Fibroblast of mammary gland (primary cell): Measurements from ENCODE around the gene INSM1.

Experiments used
- DNase-seq: peaks from one replicate; pipeline ENCODE4 v3.0.0-alpha.2; 2010; ENCODE audit warnings: low read depth
- H3K4me3 ChIP-seq: 2 replicates; pipeline ENCODE4 v1.5.1; 2011; ENCODE audit warnings: low read depth, mild to moderate bottlenecking, low read length, moderate library complexity; ENCODE audit not compliant: control insufficient read depth
- TF ChIP-seq, protein P1 (sequence below): conservative IDR thresholded peaks from 2 replicates; pipeline ENCODE4 v1.5.1; 2011; ENCODE audit warnings: low read depth, low read length, inconsistent platforms; ENCODE audit not compliant: control insufficient read depth, insufficient read depth

Gene INSM1

GRCh38 chr20:20393207-20394120 is 25.6 kb downstream of the INSM1 start:
- TF ChIP-seq, protein P1, sequence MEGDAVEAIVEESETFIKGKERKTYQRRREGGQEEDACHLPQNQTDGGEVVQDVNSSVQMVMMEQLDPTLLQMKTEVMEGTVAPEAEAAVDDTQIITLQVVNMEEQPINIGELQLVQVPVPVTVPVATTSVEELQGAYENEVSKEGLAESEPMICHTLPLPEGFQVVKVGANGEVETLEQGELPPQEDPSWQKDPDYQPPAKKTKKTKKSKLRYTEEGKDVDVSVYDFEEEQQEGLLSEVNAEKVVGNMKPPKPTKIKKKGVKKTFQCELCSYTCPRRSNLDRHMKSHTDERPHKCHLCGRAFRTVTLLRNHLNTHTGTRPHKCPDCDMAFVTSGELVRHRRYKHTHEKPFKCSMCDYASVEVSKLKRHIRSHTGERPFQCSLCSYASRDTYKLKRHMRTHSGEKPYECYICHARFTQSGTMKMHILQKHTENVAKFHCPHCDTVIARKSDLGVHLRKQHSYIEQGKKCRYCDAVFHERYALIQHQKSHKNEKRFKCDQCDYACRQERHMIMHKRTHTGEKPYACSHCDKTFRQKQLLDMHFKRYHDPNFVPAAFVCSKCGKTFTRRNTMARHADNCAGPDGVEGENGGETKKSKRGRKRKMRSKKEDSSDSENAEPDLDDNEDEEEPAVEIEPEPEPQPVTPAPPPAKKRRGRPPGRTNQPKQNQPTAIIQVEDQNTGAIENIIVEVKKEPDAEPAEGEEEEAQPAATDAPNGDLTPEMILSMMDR = no peak
- no peak overlapping the region for H3K4me3 ChIP-seq
- peak; percentile 52 for DNase-seq

- H3K4me3 ChIP-seq = no peak overlapping the region
- TF ChIP-seq, protein P1 = no peak
- DNase-seq = no peak
Measured at GRCh38 chr20:20395087-20395486, 27.2 kb downstream of the INSM1 start.

DNA sequence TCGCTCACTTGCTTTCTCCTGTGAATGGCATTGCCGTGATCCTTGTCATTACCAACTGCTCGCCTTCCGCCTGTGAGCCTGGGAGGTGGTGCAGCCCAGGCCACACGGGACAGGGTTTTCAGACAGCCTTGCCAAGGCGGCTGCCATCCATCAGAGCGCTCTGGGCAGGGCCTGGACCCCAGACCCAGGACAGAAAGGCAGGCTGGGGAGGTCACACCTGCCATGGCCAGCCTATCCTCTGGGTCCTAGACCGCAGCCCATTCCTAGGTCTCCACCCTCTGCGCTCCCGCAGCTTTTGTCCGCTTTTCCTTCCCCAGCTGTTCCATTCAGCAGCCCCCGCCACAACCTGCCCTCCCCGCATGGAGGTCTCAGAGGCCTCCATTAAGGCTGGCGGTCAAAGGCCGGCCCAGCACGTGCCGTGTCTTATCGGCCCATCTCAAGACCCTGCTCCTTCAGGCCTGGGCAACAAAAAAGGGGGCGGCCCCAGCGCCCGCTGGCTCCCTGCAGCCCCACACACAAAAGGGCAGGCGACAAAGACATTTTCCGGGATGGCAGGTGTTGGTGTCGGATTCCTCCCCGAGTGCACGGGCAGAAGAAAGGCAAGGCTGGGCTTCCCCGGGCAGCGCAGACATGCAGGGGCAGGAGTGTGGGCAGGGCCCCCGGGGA is 28.1 kb downstream of the INSM1 start:
- H3K4me3 ChIP-seq = no peak overlapping the region
- no peak for DNase-seq
- TF ChIP-seq, protein P1 = no peak

DNA sequence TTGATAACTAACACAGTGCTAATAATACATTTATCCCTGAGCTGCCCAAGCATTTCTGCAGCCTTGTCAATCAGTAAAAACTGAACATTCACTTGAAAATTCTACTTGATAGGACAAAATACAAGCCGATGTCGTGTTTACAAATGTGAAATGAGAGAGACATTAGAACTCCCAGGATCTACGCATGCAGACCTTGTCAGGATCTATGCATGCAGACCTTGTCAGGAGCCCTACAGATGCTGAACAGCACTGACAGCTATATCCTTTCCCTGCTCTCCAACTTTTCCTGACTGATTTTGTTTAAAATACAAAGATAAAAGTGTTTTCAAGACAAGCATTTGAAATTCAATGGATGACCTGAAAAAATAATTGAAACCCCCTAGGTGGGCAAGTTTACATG is 28.9 kb downstream of the INSM1 start:
- H3K4me3 ChIP-seq = no peak overlapping the region
- TF ChIP-seq, protein P1 = no peak
- DNase-seq = no peak

GRCh38 chr20:20398123-20398522 is 30.2 kb downstream of the INSM1 start:
- TF ChIP-seq, protein P1 = no peak
- H3K4me3 ChIP-seq = no peak overlapping the region
- no peak for DNase-seq

DNA sequence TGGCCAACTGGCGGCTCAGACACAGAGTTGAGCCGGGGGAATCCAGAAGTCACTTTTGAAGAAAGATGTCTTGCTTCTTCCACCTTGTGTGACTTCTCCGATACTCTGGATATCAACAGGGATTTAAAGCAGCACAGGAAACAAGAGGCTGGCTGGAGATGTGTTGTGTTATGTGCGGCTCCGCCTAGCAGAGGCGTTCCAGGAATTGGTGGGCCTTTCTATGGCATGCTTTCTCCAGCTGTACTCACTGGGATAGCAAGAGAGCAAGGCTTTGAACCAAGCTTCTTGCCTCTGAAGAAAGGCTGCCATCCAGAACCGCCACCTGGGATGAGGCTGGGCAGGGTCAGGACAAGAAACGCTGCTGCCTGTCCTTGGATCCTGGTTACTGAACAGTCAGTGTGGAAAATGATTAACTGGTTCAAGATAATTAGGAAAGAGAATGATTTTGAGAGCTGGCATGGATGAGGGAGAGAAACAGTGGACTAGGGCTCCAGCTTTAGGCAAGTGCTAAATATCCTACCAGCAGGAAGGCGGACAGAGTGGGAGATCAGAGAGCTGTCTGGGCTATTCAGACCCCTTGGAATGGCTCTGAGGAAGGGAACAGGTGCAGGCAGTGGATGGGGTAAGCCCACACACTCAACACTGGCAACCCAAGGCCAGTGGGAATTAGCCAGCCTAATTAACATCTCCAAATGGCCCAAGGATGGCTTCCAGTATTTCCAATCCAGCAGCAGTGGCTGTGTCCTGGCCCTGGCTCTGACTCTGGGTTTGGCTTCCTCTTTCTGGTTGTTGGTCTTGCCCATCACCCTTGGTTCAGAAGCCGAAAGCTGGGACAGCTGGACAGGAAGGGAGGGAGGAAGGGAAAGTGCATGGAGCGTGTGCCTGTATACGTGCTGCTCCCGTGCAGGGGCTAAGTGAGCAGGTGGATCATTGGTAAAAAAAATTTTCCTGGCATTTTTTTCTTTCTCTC is 31.9 kb downstream of the INSM1 start:
- no peak for DNase-seq
- TF ChIP-seq, protein P1 = no peak

More for the DNA sequence above, 31.9 kb downstream of the INSM1 start:
- no peak overlapping the region for H3K4me3 ChIP-seq
